Retinal pigment epithelial cell (primary cell): Measurements from ENCODE around the gene FOXJ3.

Source experiments
- DNase-seq: peaks from one replicate; pipeline ENCODE4 v3.0.0-alpha.2; 2010; ENCODE audit warnings: low read depth
- H3K4me3 ChIP-seq: 2 replicates; pipeline ENCODE4 v1.5.1; 2011; ENCODE audit warnings: mild to moderate bottlenecking, low read length, control low read depth, moderate library complexity
- CTCF ChIP-seq: conservative IDR thresholded peaks from 2 replicates; pipeline ENCODE4 v1.5.1; 2011; ENCODE audit warnings: low read depth, low read length, control low read depth, inconsistent platforms

Gene FOXJ3

GRCh38 chr1:42259739-42260064, 75.3 kb downstream of the FOXJ3 start:
- no peak for DNase-seq
- TF ChIP-seq CTCF, result no peak
- no peak overlapping the region for H3K4me3 ChIP-seq

- no peak for TF ChIP-seq CTCF
- DNase-seq, result peak; percentile 52
- no peak overlapping the region for H3K4me3 ChIP-seq
Measured at GRCh38 chr1:42259059-42259738, 75.8 kb downstream of the FOXJ3 start.

- no peak for DNase-seq
- no peak for TF ChIP-seq CTCF
- H3K4me3 ChIP-seq, result no peak overlapping the region
Measured at GRCh38 chr1:42258218-42258617, 76.8 kb downstream of the FOXJ3 start.

- DNase-seq, result no peak
- no peak overlapping the region for H3K4me3 ChIP-seq
- TF ChIP-seq CTCF, result no peak
Measured at GRCh38 chr1:42251042-42251441, 84.0 kb downstream of the FOXJ3 start.

- TF ChIP-seq CTCF, result no peak
- DNase-seq, result no peak
Measured at GRCh38 chr1:42250164-42250563, 84.9 kb downstream of the FOXJ3 start.

GRCh38 chr1:42240966-42241755, 93.9 kb downstream of the FOXJ3 start:
- no peak overlapping the region for H3K4me3 ChIP-seq
- DNase-seq, result no peak
- TF ChIP-seq CTCF, result no peak

More at GRCh38 chr1:42250164-42250563, 84.9 kb downstream of the FOXJ3 start:
- no peak overlapping the region for H3K4me3 ChIP-seq

GRCh38 chr1:42239555-42239954, 95.5 kb downstream of the FOXJ3 start:
- DNase-seq, result no peak
- no peak for TF ChIP-seq CTCF
- H3K4me3 ChIP-seq, result no peak overlapping the region
